K562 (cell line): ENCODE data around the gene LSM4. TPM values are rescaled to one million over a fixed set of nuclear protein-coding genes. Genes with fewer than 3 reads are reported as not detected.

ENCODE experiments used
- CEBPB ChIP-seq: fragments of 450-650 bp; IDR thresholded peaks from 2 replicates; pipeline ENCODE4 v1.6.1; 2016; ENCODE audit warnings: missing genetic modification characterization, missing compliant biosample characterization
- ETV1 ChIP-seq: fragments of 450-650 bp; conservative IDR thresholded peaks from 2 replicates; pipeline ENCODE4 v1.6.1; 2016; ENCODE audit warnings: missing genetic modification characterization, control low read depth, low read depth, missing compliant biosample characterization
- HOXB6 ChIP-seq: fragments of 250-450 bp; sonication (Bioruptor Pico); IDR thresholded peaks from 2 replicates; pipeline ENCODE4 v1.5.1; 2022; ENCODE audit warnings: mild to moderate bottlenecking, borderline replicate concordance
- JUN ChIP-seq, 2 experiments: sonication (generic) in 1 of 2; formaldehyde crosslinking in 1 of 2; IDR thresholded peaks; 2 replicates each; pipeline versions ENCODE4 v1.6.1 to v1.8.0; 2012 to 2022; ENCODE audit warnings: borderline replicate concordance in 2 of 2, mild to moderate bottlenecking in 2 of 2, improper control_type of control experiment in 1 of 2, low read depth in 1 of 2, low read length in 1 of 2, missing genetic modification reagents in 1 of 2
- POLR2G ChIP-seq: fragments of 200-400 bp; formaldehyde crosslinking; IDR thresholded peaks from 2 replicates; pipeline ENCODE4 v1.6.1; 2017; ENCODE audit warnings: low read depth, mild to moderate bottlenecking, antibody characterized with exemption, low read length, moderate library complexity
- PTRF ChIP-seq: fragments of 450-650 bp; IDR thresholded peaks from 2 replicates; pipeline ENCODE4 v1.6.1; 2016; ENCODE audit warnings: mild to moderate bottlenecking, missing genetic modification characterization, missing compliant biosample characterization
- RAD51 ChIP-seq: fragments of 450-650 bp; IDR thresholded peaks from 2 replicates; pipeline ENCODE4 v1.7.1; 2016; ENCODE audit warnings: low read depth, mild to moderate bottlenecking, borderline replicate concordance
- ZNF165 ChIP-seq: fragments of 250-450 bp; sonication (Bioruptor Pico); IDR thresholded peaks from 2 replicates; pipeline ENCODE4 v1.4.0; 2020; ENCODE audit warnings: borderline replicate concordance
- polyA plus RNA-seq, 8 experiments: library from polyadenylated mRNA; depleted of rRNA in 4 of 8; stranded (reverse) in 5 of 8; unstranded in 3 of 8; fragments of >200 nt; fragmentation: Nextera tagmentation in 2 of 8; fragmentation: Illumina TruSeq in 1 of 8; extraction: Ambion mirVana in 2 of 8; extraction: Trizol in 1 of 8; gene quantifications; 2 replicates each; pipeline versions ENCODE4 v1.2.1 to v1.2.3, GENCODE V29; 2011 to 2014; ENCODE audit warnings: inconsistent platforms in 1 of 8, missing spikeins in 1 of 8
- total RNA-seq, 7 experiments: library from RNA; depleted of rRNA in 6 of 7; stranded (reverse); fragments of >200 nt in 6 of 7; fragmentation: Illumina TruSeq in 2 of 7; extraction: Trizol in 2 of 7; gene quantifications; 2 replicates each; pipeline versions ENCODE4 v1.2.1 to v1.2.3, GENCODE V29; 2011 to 2021; ENCODE audit warnings: low replicate concordance in 1 of 7
- TF ChIP-seq, protein P1 (sequence below): fragments of 250-450 bp; sonication (Bioruptor Pico); IDR thresholded peaks from 2 replicates; pipeline ENCODE4 v1.4.0; 2020; ENCODE audit warnings: mild to moderate bottlenecking, moderate library complexity, borderline replicate concordance
- TF ChIP-seq, protein P2 (sequence below): sonication (generic); formaldehyde crosslinking; IDR thresholded peaks from 2 replicates; pipeline ENCODE4 v1.8.0; 2023; ENCODE audit warnings: mild to moderate bottlenecking, missing genetic modification reagents
- TF ChIP-seq, protein P3 (sequence below): sonication (generic); formaldehyde crosslinking; IDR thresholded peaks from 2 replicates; pipeline ENCODE4 v1.8.0; 2023; ENCODE audit warnings: missing genetic modification reagents, mild to moderate bottlenecking, borderline replicate concordance
- TF ChIP-seq, protein P4 (sequence below): fragments of 200-800 bp; sonication (Bioruptor generic); IDR thresholded peaks from 2 replicates; pipeline ENCODE4 v1.6.1; 2017; ENCODE audit warnings: missing genetic modification characterization, missing compliant biosample characterization

Gene LSM4
- total and polyA plus RNA-seq, 9 of the 15 experiments (the other 6 are each of a cell fraction or from before 2014, with no cell fraction given), result 11.9 to 763 (median 202) TPM

DNA sequence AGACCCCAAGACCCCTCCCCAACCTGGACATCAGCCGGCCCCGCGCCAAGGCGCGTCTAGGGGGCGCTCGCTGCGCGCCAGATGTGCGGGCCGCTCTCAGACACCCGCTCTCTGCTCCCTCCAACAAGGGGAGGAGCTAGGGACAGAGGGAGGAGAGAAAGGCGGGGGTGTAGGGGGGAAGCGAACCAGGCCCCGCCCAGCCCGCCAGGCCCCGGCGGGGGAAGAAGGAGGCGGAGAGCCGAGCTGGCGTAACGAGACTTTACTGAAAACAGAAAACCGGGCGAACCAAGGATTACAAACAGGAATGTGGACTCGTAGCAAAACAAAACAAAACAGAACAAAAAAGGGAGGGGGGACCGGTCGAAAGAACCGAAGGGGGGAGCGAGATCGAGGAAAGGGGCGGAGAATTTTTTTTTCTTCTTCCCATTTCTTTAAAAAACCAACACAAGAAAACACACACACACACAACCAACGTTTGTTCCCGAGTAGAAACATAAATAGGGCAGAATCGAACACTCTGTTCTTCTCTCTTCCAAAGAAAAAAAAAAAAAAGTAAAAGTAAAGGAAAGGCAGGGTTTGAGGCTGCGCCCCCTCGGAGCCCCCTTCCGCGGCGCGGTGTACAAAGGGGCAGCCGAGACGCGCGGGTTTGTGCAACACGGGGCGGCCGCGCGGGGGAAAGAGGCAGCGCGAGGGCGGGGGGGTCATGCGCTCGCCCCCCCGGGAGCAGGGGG is 43.2 kb downstream of the LSM4 start (continued):
- TF ChIP-seq, protein P1, sequence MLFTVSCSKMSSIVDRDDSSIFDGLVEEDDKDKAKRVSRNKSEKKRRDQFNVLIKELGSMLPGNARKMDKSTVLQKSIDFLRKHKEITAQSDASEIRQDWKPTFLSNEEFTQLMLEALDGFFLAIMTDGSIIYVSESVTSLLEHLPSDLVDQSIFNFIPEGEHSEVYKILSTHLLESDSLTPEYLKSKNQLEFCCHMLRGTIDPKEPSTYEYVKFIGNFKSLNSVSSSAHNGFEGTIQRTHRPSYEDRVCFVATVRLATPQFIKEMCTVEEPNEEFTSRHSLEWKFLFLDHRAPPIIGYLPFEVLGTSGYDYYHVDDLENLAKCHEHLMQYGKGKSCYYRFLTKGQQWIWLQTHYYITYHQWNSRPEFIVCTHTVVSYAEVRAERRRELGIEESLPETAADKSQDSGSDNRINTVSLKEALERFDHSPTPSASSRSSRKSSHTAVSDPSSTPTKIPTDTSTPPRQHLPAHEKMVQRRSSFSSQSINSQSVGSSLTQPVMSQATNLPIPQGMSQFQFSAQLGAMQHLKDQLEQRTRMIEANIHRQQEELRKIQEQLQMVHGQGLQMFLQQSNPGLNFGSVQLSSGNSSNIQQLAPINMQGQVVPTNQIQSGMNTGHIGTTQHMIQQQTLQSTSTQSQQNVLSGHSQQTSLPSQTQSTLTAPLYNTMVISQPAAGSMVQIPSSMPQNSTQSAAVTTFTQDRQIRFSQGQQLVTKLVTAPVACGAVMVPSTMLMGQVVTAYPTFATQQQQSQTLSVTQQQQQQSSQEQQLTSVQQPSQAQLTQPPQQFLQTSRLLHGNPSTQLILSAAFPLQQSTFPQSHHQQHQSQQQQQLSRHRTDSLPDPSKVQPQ (CRISPR knock-in tag), result no peak
- TF ChIP-seq, protein P2, sequence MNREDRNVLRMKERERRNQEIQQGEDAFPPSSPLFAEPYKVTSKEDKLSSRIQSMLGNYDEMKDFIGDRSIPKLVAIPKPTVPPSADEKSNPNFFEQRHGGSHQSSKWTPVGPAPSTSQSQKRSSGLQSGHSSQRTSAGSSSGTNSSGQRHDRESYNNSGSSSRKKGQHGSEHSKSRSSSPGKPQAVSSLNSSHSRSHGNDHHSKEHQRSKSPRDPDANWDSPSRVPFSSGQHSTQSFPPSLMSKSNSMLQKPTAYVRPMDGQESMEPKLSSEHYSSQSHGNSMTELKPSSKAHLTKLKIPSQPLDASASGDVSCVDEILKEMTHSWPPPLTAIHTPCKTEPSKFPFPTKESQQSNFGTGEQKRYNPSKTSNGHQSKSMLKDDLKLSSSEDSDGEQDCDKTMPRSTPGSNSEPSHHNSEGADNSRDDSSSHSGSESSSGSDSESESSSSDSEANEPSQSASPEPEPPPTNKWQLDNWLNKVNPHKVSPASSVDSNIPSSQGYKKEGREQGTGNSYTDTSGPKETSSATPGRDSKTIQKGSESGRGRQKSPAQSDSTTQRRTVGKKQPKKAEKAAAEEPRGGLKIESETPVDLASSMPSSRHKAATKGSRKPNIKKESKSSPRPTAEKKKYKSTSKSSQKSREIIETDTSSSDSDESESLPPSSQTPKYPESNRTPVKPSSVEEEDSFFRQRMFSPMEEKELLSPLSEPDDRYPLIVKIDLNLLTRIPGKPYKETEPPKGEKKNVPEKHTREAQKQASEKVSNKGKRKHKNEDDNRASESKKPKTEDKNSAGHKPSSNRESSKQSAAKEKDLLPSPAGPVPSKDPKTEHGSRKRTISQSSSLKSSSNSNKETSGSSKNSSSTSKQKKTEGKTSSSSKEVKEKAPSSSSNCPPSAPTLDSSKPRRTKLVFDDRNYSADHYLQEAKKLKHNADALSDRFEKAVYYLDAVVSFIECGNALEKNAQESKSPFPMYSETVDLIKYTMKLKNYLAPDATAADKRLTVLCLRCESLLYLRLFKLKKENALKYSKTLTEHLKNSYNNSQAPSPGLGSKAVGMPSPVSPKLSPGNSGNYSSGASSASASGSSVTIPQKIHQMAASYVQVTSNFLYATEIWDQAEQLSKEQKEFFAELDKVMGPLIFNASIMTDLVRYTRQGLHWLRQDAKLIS, result no peak; the same call in 1 of the 2 replicates
- TF ChIP-seq POLR2G, result peak; percentile 86
- TF ChIP-seq, protein P3, sequence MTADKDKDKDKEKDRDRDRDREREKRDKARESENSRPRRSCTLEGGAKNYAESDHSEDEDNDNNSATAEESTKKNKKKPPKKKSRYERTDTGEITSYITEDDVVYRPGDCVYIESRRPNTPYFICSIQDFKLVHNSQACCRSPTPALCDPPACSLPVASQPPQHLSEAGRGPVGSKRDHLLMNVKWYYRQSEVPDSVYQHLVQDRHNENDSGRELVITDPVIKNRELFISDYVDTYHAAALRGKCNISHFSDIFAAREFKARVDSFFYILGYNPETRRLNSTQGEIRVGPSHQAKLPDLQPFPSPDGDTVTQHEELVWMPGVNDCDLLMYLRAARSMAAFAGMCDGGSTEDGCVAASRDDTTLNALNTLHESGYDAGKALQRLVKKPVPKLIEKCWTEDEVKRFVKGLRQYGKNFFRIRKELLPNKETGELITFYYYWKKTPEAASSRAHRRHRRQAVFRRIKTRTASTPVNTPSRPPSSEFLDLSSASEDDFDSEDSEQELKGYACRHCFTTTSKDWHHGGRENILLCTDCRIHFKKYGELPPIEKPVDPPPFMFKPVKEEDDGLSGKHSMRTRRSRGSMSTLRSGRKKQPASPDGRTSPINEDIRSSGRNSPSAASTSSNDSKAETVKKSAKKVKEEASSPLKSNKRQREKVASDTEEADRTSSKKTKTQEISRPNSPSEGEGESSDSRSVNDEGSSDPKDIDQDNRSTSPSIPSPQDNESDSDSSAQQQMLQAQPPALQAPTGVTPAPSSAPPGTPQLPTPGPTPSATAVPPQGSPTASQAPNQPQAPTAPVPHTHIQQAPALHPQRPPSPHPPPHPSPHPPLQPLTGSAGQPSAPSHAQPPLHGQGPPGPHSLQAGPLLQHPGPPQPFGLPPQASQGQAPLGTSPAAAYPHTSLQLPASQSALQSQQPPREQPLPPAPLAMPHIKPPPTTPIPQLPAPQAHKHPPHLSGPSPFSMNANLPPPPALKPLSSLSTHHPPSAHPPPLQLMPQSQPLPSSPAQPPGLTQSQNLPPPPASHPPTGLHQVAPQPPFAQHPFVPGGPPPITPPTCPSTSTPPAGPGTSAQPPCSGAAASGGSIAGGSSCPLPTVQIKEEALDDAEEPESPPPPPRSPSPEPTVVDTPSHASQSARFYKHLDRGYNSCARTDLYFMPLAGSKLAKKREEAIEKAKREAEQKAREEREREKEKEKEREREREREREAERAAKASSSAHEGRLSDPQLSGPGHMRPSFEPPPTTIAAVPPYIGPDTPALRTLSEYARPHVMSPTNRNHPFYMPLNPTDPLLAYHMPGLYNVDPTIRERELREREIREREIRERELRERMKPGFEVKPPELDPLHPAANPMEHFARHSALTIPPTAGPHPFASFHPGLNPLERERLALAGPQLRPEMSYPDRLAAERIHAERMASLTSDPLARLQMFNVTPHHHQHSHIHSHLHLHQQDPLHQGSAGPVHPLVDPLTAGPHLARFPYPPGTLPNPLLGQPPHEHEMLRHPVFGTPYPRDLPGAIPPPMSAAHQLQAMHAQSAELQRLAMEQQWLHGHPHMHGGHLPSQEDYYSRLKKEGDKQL (CRISPR knock-in tag), result no peak
- no peak for TF ChIP-seq PTRF (tag)
- TF ChIP-seq CEBPB, result no peak
- no peak for TF ChIP-seq RAD51
- no peak for TF ChIP-seq HOXB6 (CRISPR knock-in tag)
- TF ChIP-seq ETV1 (tag), result no peak
- TF ChIP-seq, protein P4, sequence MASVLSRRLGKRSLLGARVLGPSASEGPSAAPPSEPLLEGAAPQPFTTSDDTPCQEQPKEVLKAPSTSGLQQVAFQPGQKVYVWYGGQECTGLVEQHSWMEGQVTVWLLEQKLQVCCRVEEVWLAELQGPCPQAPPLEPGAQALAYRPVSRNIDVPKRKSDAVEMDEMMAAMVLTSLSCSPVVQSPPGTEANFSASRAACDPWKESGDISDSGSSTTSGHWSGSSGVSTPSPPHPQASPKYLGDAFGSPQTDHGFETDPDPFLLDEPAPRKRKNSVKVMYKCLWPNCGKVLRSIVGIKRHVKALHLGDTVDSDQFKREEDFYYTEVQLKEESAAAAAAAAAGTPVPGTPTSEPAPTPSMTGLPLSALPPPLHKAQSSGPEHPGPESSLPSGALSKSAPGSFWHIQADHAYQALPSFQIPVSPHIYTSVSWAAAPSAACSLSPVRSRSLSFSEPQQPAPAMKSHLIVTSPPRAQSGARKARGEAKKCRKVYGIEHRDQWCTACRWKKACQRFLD (CRISPR knock-in tag), result no peak
- no peak for TF ChIP-seq ZNF165
- no peak for TF ChIP-seq JUN (IDR thresholded peaks at IDR 0.05; ENCODE audit: borderline replicate concordance, low read depth, low read length)
- TF ChIP-seq JUN (CRISPR knock-in tag; IDR thresholded peaks at IDR 0.05; ENCODE audit: borderline replicate concordance), result no peak
